ENCODE results near the gene GALNT2.

GALNT2 gene

DNA sequence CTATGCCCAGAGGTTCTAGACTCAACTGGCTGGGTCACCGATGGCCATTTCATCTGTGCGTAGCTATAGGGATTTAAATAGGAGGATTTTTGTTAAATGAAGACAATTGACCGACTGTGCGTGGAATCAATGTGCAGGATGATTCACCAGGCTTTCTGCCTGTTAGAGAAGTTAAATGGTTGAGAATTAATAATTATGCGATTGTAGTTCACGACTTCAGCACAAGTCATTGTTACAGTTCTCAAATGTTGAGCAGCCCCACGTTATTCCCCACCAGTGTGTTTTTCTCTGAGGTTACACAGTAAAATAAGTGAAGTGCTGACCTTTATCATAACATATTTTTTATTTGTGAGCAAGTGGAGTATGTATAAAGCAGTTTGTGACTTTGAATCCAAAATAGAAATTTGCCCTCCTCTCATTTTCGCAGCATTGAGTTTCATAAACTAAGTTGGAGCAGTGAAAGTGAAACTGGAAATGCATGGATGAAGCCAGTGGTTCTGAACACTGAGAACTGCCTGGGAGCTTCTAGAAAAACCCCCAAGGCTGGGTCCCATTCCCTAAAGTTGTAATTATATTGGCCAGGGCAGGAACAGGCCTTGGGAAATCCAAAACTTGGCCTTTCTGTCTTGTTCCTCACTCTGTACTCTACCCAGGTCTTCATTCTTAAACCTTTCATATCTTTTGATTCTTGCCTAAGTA is 102.6 kb downstream of the GALNT2 start:
- no peak for FAIRE-seq
- DNase-seq (ENCODE audit: insufficient read length, low spot score), result no peak
- TF ChIP-seq POLR2A (IDR thresholded peaks at IDR 0.05; ENCODE audit: low read depth, low read length), result no peak

DNA sequence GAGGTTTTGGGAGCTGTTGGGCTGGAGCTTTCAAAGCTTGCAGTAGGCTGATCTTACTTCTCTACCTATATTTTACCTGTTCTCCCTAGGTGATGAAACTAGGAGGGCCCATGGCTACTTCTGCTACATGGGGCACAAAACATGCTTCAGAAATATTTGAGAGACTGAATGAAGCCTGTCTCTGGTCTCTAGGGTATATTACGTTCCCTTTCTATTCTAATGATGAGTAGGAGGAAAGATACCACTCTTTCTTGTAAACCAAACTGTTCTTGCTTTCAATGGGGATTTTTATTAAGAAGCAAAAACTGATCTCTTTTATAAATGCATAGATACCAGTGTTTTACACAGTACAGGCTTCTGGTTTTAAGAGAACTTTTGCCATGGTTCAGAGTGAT is 103.1 kb downstream of the GALNT2 start:
- TF ChIP-seq POLR2A (IDR thresholded peaks at IDR 0.05; ENCODE audit: low read depth, low read length), result no peak
- FAIRE-seq (no peak), DNase-seq (ENCODE audit: insufficient read length, low spot score) (no peak)

DNA sequence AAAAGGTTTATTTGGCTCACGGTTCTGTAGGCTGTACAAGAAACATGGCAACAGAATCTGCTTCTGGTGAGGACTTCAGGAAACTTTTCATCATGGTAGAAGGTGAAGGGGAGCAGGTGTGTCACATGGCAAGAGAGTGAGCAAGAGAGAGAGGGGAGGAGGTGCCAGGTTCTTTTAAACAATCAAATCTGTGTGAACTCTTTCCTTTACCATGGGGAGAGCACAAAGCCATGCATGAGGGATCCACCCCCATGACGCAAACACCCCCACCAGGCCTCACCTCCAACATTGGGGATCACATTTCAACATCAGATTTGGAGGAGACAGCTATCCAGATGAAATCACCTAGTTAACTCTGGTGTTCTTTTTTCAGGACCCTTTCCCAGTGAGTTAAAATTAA is 103.6 kb downstream of the GALNT2 start:
- FAIRE-seq (no peak), DNase-seq (ENCODE audit: insufficient read length, low spot score) (no peak)
- no peak for TF ChIP-seq POLR2A (IDR thresholded peaks at IDR 0.05; ENCODE audit: low read depth, low read length)

DNA sequence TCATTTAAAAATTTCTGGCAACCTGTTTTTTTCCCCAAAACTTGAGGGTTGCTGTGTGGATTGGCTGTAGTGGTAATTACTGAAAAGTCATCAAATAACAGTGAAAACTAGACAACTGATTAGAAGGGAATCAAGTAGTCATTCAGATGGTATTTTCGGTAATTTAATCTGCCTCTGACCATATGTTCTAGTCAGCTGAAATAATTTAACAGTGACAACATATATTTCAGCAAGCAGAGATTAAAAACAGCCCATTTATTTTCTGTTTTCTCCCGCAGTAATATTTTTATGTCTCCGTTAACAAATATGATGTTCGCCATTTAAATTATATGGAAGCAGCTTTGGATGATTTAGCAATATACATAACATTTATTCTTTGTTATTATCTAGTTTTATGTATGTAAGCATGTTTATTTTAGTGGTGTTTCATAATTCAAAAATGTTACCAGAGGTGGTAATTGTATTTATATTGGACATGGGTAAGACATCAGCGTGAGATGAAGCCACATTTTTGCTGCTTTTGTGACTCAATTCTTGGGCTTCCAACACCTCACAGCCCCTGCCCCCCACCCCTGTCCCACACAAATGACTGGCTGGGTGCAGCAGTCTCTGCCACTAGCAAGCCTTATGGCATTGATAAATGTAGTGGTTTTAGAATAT is 104.4 kb downstream of the GALNT2 start:
- FAIRE-seq (no peak), DNase-seq (ENCODE audit: insufficient read length, low spot score) (no peak)
- no peak for TF ChIP-seq POLR2A (IDR thresholded peaks at IDR 0.05; ENCODE audit: low read depth, low read length)

DNA sequence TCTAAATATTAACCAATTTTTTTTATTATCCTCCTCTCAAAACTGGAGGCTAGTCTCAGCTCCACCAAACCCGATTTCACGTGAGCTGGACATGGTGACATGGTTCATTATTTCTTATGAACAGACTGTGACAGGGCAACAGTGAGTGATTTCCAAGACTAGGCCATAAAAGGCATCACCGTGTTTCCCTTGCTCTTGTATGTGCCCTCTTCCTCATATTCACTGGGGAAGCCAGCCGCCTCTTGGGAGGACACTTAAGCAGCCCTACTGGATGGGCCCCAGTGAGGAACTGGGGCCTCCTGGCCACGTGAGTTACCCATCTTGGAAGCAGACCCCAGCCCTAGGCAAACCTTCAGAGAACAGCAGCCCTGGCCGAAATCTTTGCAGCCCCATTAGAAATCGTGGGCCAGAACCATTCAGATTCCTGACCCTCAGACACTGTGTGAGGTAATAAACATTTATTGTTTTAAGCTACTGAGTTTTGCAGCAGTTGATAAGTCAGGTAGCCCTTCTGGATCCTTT is 105.0 kb downstream of the GALNT2 start:
- no peak for TF ChIP-seq POLR2A (IDR thresholded peaks at IDR 0.05; ENCODE audit: low read depth, low read length)
- FAIRE-seq (no peak), DNase-seq (ENCODE audit: insufficient read length, low spot score) (no peak)

DNA sequence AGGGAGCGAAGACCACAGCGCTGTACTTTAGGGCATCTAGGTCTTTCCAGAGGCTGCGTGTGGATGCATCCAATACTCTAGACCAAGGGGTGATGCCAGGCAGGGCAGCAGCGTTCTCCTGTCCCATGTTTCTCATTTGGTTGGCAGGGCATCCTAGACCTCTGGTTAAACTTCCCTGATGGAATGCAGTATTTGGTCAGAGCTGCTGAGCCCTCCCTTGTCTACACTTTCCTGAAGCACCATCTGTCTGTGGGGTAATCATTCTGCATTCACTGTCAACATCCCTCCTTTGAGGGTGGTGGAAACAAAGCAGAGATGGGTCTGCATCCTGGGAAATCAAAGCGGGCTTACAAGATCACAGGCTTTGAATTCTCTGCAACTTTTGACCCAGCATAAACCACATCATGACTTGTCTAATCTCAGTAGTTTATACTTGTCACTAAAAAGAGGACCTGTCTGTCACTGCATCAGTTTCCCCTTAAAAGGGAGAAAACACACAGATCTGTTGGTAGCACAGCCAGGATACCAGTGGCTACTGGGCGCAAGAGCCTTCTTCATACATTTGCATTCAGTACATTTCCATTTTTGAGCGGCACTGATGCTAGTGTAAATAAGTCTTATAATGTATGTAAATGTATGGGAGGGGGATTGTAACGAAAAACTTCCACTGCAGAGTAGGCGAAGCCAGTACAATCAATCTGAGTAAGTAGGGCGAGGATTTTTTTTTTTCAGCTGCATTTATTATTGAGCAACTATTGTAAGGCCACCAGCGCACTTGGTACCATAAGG is 106.3 kb downstream of the GALNT2 start:
- FAIRE-seq (no peak), DNase-seq (ENCODE audit: insufficient read length, low spot score) (no peak)
- no peak for TF ChIP-seq POLR2A (IDR thresholded peaks at IDR 0.05; ENCODE audit: low read depth, low read length)

DNA sequence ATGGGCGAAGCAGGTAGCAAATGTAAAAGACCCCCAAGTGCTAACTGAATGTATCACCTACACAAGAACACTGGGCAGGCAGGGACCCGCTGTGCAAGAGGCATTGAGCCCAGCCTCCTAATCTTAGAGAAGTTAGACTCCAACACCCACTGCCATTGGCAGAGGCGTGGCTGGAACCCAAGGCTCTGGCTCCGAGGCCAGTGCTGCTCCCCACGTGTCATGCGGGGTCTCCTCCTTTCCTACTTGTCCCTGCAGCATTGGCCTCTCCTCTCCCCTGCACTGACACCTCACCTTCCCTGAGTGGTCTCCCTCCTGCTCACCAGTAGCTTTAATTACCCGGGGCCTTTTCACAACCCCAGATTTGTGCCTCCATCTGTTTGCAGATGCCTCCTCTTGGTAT is 107.0 kb downstream of the GALNT2 start:
- no peak for FAIRE-seq
- no peak for DNase-seq (ENCODE audit: insufficient read length, low spot score)
- no peak for TF ChIP-seq POLR2A (IDR thresholded peaks at IDR 0.05; ENCODE audit: low read depth, low read length)

DNA sequence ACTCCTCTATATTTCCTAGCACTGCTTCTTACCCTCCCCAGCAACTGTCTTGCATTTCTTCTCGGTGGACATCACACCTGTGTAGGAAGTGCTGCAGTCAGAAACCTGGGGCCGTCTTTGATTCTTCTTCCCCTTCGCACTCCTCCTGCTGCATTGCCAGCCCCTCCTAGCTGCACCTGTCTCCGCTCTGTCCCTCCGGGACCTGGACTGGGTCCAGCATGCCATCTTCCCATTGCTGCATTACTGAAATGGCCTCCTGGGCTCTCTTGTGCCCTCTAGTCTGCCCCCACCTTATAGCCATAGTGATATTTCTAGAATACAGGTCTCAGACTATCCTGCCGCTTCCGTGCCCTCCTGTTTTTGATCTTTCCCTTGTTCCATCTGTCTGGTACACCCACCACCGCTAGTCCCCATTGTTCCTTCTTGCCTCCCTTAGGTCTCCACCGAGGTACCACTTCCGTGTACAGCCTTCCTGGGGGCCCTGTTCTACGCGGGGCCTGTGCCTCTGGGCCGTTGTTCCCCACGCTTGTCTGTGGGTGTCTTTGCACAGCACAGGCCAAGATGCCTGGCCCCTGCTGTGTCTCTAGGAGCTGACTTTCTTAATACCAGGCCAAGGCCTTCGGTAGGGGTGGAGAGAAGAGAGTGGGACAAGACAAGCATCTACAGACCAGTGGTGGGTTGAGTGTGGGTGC is 107.6 kb downstream of the GALNT2 start:
- TF ChIP-seq POLR2A (IDR thresholded peaks at IDR 0.05; ENCODE audit: low read depth, low read length), result no peak
- FAIRE-seq (no peak), DNase-seq (ENCODE audit: insufficient read length, low spot score) (no peak)

DNA sequence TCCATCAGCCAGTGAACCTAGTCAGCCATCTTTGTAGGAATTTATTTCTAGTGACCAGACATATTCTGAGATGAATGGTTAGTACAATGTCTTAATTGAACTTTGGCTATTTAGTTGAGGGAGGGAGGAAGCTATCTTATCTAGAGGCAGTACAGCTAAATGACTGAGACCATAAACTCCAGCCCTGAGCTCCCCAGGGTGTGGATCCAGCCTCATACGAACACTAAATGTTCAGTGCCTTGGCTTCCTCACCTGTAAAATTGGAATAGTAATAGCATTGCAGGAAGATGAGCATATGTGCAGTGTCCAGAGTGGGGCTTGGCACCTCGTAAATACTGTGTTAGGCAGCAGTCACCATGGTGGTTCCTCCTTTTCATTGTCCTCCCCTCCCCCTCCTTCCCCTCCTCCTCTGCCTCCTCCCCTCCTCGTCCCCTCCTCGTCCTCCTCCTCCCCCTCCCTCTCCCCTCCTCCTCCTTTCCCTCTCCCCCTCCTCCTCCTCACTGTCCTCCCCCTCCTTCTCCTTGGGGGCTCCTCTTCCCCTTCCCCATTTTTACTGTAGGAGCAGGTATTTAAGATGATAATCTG is 108.2 kb downstream of the GALNT2 start:
- no peak for DNase-seq (ENCODE audit: insufficient read length, low spot score)
- no peak for TF ChIP-seq POLR2A (IDR thresholded peaks at IDR 0.05; ENCODE audit: low read depth, low read length)
- FAIRE-seq, result no peak

DNA sequence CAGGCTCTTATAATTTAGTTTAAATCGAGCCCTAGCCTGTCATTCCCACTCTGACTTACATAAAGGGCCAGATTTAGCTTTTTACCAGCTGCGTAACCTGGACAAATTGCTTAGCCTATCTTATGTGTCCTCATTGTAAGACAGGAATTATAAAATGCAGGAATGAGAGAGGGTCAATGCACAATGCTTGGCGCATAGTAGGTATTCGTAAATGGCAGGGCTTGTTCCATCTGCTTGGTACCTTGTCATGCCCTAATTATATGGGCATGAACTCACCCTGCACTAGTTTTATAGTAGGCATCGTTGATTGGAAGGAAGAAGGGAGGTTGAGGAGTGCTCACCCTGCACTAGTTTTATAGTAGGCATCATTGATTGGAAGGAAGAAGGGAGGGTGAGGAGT is 108.8 kb downstream of the GALNT2 start:
- DNase-seq (ENCODE audit: insufficient read length, low spot score) (no peak), FAIRE-seq (no peak)
- TF ChIP-seq POLR2A (IDR thresholded peaks at IDR 0.05; ENCODE audit: low read depth, low read length), result no peak

DNA sequence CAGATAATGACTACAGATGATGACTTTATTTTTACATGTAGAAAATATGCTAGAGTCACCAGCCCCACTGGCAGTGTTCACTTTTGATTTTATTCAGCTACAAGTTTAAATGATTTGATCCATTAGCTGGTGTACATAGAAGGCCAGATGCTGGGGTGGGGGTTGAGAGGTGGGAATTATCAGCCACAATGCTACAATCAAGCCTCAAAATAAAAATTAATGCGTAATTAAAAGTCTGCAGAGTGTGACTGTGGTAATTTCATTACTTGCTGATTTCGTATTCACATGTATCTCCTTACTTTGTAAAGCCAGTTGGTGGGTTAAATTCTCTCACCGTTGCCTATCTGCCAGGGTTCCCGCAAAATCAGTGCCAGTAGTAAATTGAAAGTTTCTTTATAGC is 109.3 kb downstream of the GALNT2 start:
- no peak for FAIRE-seq
- no peak for DNase-seq (ENCODE audit: insufficient read length, low spot score)
- no peak for TF ChIP-seq POLR2A (IDR thresholded peaks at IDR 0.05; ENCODE audit: low read depth, low read length)

DNA sequence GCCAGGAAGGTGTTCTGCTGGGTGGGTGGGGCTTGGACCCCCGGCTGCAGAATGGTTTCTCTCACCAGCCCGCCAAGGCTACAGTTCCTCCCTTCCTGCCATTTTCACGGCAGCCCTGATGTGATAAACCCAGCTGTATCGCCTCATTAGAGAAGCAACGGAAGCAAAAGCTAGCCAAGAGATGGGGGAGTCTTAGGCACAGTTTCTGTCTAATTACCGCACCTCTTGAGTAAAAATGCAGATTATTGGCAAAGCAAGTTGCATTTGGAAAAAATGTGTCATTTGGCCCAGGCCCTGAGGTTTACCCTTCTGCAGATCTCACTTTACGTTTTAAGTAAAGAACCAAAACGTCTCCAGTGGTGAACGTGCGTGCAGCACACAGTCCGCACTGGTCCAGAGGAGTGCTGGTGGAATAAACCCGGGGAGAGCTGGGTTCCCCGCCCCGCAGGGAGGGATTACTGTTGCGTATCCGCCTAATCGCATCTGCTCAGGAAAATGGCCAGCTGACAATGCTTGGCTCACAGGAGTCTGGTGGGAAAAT is 109.9 kb downstream of the GALNT2 start:
- FAIRE-seq, result no peak
- no peak for TF ChIP-seq POLR2A (IDR thresholded peaks at IDR 0.05; ENCODE audit: low read depth, low read length)

DNA sequence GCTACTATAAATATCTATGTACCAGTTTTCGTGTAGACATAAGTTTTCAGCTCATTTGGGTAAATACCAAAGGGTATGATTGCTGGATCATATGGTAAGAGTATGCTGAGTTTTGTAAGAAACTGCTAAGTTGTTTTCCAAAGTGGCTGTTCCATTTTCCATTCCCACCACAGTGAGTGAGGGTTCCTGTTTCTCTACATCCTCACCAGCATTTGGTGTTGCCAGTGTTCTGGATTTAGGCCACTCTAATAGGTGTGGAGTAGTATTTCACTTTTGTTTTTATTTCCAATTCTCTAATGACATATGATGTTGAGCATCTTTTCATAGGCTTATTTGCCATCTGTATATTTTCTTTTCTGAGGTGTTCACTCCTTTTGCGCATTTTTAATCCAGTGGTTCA is 112.2 kb downstream of the GALNT2 start:
- no peak for TF ChIP-seq POLR2A (IDR thresholded peaks at IDR 0.05; ENCODE audit: low read depth, low read length)
- DNase-seq (ENCODE audit: insufficient read length, low spot score) (no peak), FAIRE-seq (no peak)

More for the DNA sequence above, 109.9 kb downstream of the GALNT2 start:
- no peak for DNase-seq (ENCODE audit: insufficient read length, low spot score)
